ENCODE measurements around the gene RCOR1.

Gene RCOR1

GRCh38 chr14:102686196-102686801, 93.8 kb downstream of the RCOR1 start:
- no peak for DNase-seq

- DNase-seq = no peak
Measured at GRCh38 chr14:102688290-102688689, 95.8 kb downstream of the RCOR1 start.

- no peak for DNase-seq
Measured at GRCh38 chr14:102690509-102691286, 98.2 kb downstream of the RCOR1 start.

- DNase-seq = no peak
Measured at GRCh38 chr14:102691763-102692162, 99.3 kb downstream of the RCOR1 start.

- no peak for DNase-seq
Measured at GRCh38 chr14:102692334-102692733, 99.9 kb downstream of the RCOR1 start.

- no peak for DNase-seq
Measured at GRCh38 chr14:102693006-102693755, 100.7 kb downstream of the RCOR1 start.

GRCh38 chr14:102694530-102695166, 102.2 kb downstream of the RCOR1 start:
- DNase-seq = peak; percentile 37

- DNase-seq = no peak
Measured at GRCh38 chr14:102695167-102695555, 102.7 kb downstream of the RCOR1 start.

GRCh38 chr14:102696332-102696731, 103.9 kb downstream of the RCOR1 start:
- DNase-seq = no peak

- DNase-seq = no peak
Measured at GRCh38 chr14:102696856-102697495, 104.5 kb downstream of the RCOR1 start.

GRCh38 chr14:102697501-102697900, 105.1 kb downstream of the RCOR1 start:
- no peak for DNase-seq

- no peak for DNase-seq
Measured at GRCh38 chr14:102699416-102700110, 107.1 kb downstream of the RCOR1 start.

GRCh38 chr14:102708494-102708893, 116.0 kb downstream of the RCOR1 start:
- no peak for DNase-seq

- DNase-seq = no peak
Measured at GRCh38 chr14:102711207-102711606, 118.8 kb downstream of the RCOR1 start.

GRCh38 chr14:102711946-102712345, 119.5 kb downstream of the RCOR1 start:
- no peak for DNase-seq

- DNase-seq = no peak
Measured at GRCh38 chr14:102717276-102717675, 124.8 kb downstream of the RCOR1 start.

GRCh38 chr14:102722646-102723045, 130.2 kb downstream of the RCOR1 start:
- DNase-seq = no peak

GRCh38 chr14:102723650-102724049, 131.2 kb downstream of the RCOR1 start:
- DNase-seq = no peak

- DNase-seq = no peak
Measured at GRCh38 chr14:102726191-102726949, 133.9 kb downstream of the RCOR1 start.

- DNase-seq = no peak
Measured at GRCh38 chr14:102727336-102728095, 135.1 kb downstream of the RCOR1 start.

- DNase-seq = no peak
Measured at GRCh38 chr14:102728501-102728900, 136.1 kb downstream of the RCOR1 start.
